SK-N-SH (cell line): ENCODE measurements around the gene MINDY4. TPM values are rescaled to one million over a fixed set of nuclear protein-coding genes. Genes with fewer than 3 reads are reported as not detected.

Source experiments
- CTCF ChIA-PET: fragments of 300-600, 350-600 bp; formaldehyde crosslinking; extraction: SDS; loops from one replicate; lab custom pipeline; 2021; lab: Yijun Ruan, JAX
- POLR2A ChIA-PET: fragments of 350-600 bp; sonication (Branson Sonifier 250); formaldehyde crosslinking; extraction: SDS; loops from one replicate; lab custom pipeline; 2020; ENCODE audit warnings: antibody characterized with exemption, inconsistent platforms; lab: Yijun Ruan, JAX
- DNase-seq: peaks from one replicate; pipeline ENCODE4 v3.0.0; 2012
- H2AFZ ChIP-seq: fragments of 200-600 bp; sonication (generic); 2 replicates; pipeline ENCODE4 v1.8.1; 2016; ENCODE audit warnings: antibody characterized with exemption, mild to moderate bottlenecking, low read depth
- H3F3A ChIP-seq: fragments of 200-600 bp; sonication (generic); replicated peaks from 2 replicates; pipeline ENCODE3; 2016; ENCODE audit warnings: antibody characterized with exemption, mild to moderate bottlenecking; ENCODE audit not compliant: insufficient read depth
- H3K27ac ChIP-seq, 2 experiments: fragments of 200-500 bp in 1 of 2; fragments of 200-600 bp in 1 of 2; sonication (Bioruptor generic) in 1 of 2; sonication (generic), shearing (Covaris generic) in 1 of 2; 2 replicates each; pipeline versions ENCODE4 v1.5.1 to v1.6.1; 2014 to 2016; ENCODE audit warnings: low read depth in 2 of 2, inconsistent platforms in 1 of 2, low read length in 1 of 2, mild to moderate bottlenecking in 1 of 2, mixed read lengths in 1 of 2
- H3K27me3 ChIP-seq: fragments of 200-600 bp; sonication (generic), shearing (Covaris generic); 2 replicates; pipeline ENCODE4 v1.6.1; 2016; ENCODE audit warnings: mixed run types; ENCODE audit not compliant: insufficient read depth
- H3K36me3 ChIP-seq, 2 experiments: fragments of 200-500 bp in 1 of 2; fragments of 200-600 bp in 1 of 2; sonication (Bioruptor generic) in 1 of 2; sonication (generic) in 1 of 2; replicated peaks in 1 of 2; 2 replicates each; pipeline versions ENCODE3 to v1.5.1; 2014 to 2016; ENCODE audit warnings: low read length in 1 of 2, mild to moderate bottlenecking in 1 of 2; ENCODE audit not compliant: insufficient read depth in 2 of 2, control insufficient read depth in 1 of 2
- H3K4me1 ChIP-seq, 2 experiments: fragments of 200-500 bp in 1 of 2; fragments of 200-600 bp in 1 of 2; sonication (Bioruptor generic) in 1 of 2; sonication (generic), shearing (Covaris generic) in 1 of 2; 2 replicates each; pipeline versions ENCODE4 v1.5.1 to v1.6.1; 2014 to 2016; ENCODE audit warnings: low read depth in 1 of 2, low read length in 1 of 2, mixed run types in 1 of 2; ENCODE audit not compliant: insufficient read depth in 2 of 2, control insufficient read depth in 1 of 2
- H3K4me2 ChIP-seq: fragments of 200-600 bp; sonication (generic), shearing (Covaris generic); 2 replicates; pipeline ENCODE4 v1.6.1; 2017; ENCODE audit warnings: mixed run types
- H3K4me3 ChIP-seq, 2 experiments: fragments of 200-500 bp in 1 of 2; fragments of 200-600 bp in 1 of 2; sonication (Bioruptor generic) in 1 of 2; sonication (generic), shearing (Covaris generic) in 1 of 2; 2 replicates each; pipeline versions ENCODE4 v1.5.1 to v1.8.1; 2014 to 2016; ENCODE audit warnings: low read depth in 2 of 2, inconsistent platforms in 1 of 2, low read length in 1 of 2, mild to moderate bottlenecking in 1 of 2, mixed read lengths in 1 of 2, moderate library complexity in 1 of 2
- H3K79me2 ChIP-seq: fragments of 200-600 bp; sonication (generic); 2 replicates; pipeline ENCODE4 v1.8.1; 2017; ENCODE audit warnings: mild to moderate bottlenecking; ENCODE audit not compliant: insufficient read depth
- H3K9ac ChIP-seq: fragments of 200-600 bp; sonication (generic); 2 replicates; pipeline ENCODE4 v1.6.1; 2017; ENCODE audit warnings: mixed run types
- H3K9me2 ChIP-seq: fragments of 200-600 bp; sonication (generic); 2 replicates; pipeline ENCODE4 v1.6.1; 2017; ENCODE audit warnings: mixed run types
- H3K9me3 ChIP-seq: fragments of 200-600 bp; sonication (generic); 2 replicates; pipeline ENCODE4 v1.6.1; 2017; ENCODE audit warnings: mixed run types, mild to moderate bottlenecking, moderate library complexity
- H4K20me1 ChIP-seq: fragments of 200-600 bp; sonication (generic); 2 replicates; pipeline ENCODE4 v1.6.1; 2017; ENCODE audit warnings: mild to moderate bottlenecking, mixed run types; ENCODE audit not compliant: insufficient read depth
- CHD2 ChIP-seq: fragments of 150-350 bp; IDR thresholded peaks from 2 replicates; pipeline ENCODE4 v1.6.1; 2018; ENCODE audit warnings: low read length; ENCODE audit not compliant: partially characterized antibody
- FOSL2 ChIP-seq: IDR thresholded peaks from 2 replicates; pipeline ENCODE4 v1.4.0; 2012; ENCODE audit warnings: low read depth, mild to moderate bottlenecking, moderate library complexity, borderline replicate concordance
- GABPA ChIP-seq: IDR thresholded peaks from 2 replicates; pipeline ENCODE4 v1.4.0; 2012; ENCODE audit warnings: low read depth, mild to moderate bottlenecking
- GATA2 ChIP-seq: sonication (generic); formaldehyde crosslinking; IDR thresholded peaks from 2 replicates; pipeline ENCODE4 v1.5.0; 2020; ENCODE audit warnings: mild to moderate bottlenecking, missing genetic modification reagents
- MEF2A ChIP-seq: IDR thresholded peaks from 2 replicates; pipeline ENCODE4 v1.4.0; 2012; ENCODE audit warnings: low read depth, borderline replicate concordance
- NFIC ChIP-seq: IDR thresholded peaks from 2 replicates; pipeline ENCODE4 v1.4.0; 2012; ENCODE audit warnings: borderline replicate concordance
- RAD21 ChIP-seq: IDR thresholded peaks from 2 replicates; pipeline ENCODE4 v1.6.1; 2012; ENCODE audit warnings: mild to moderate bottlenecking, low read length
- RCOR1 ChIP-seq: fragments of 150-350 bp; IDR thresholded peaks from 2 replicates; pipeline ENCODE4 v1.6.1; 2017; ENCODE audit warnings: antibody characterized with exemption, low read length
- RFX5 ChIP-seq: IDR thresholded peaks from 2 replicates; pipeline ENCODE4 v1.6.1; 2012; ENCODE audit warnings: mild to moderate bottlenecking, improper control_type of control experiment, low read length
- RXRA ChIP-seq: IDR thresholded peaks from 2 replicates; pipeline ENCODE4 v1.4.0; 2012; ENCODE audit warnings: low read depth, mild to moderate bottlenecking, borderline replicate concordance
- SIN3A ChIP-seq: IDR thresholded peaks from 2 replicates; pipeline ENCODE4 v1.6.1; 2012; ENCODE audit warnings: low read depth, mild to moderate bottlenecking, low read length, moderate library complexity, borderline replicate concordance
- SMC3 ChIP-seq: IDR thresholded peaks from 2 replicates; pipeline ENCODE4 v1.6.1; 2012; ENCODE audit warnings: low read depth, low read length, improper control_type of control experiment
- TAF1 ChIP-seq: IDR thresholded peaks from 2 replicates; pipeline ENCODE4 v1.6.1; 2012; ENCODE audit warnings: low read depth, mild to moderate bottlenecking, low read length, moderate library complexity, borderline replicate concordance
- TCF12 ChIP-seq: IDR thresholded peaks from 2 replicates; pipeline ENCODE4 v1.4.0; 2012
- TEAD4 ChIP-seq: IDR thresholded peaks from 2 replicates; pipeline ENCODE4 v1.4.0; 2012; ENCODE audit warnings: mild to moderate bottlenecking, borderline replicate concordance; ENCODE audit not compliant: insufficient read depth
- WGBS: methylation state at CpG from one replicate; pipeline ENCODE4 v1.1.6; 2017; ENCODE audit warnings: low lambda C conversion rate; 5-methylcytosine and 5-hydroxymethylcytosine counted together
- polyA plus RNA-seq, 3 experiments: library from polyadenylated mRNA; depleted of rRNA; stranded (reverse); fragments of >200 nt; gene quantifications; 2 replicates each; pipeline ENCODE4 v1.2.3, GENCODE V29; 2012
- TF ChIP-seq, protein P1 (sequence below): fragments of 200-600 bp; sonication (generic); IDR thresholded peaks from 2 replicates; pipeline ENCODE4 v1.6.1; 2017; ENCODE audit warnings: antibody characterized with exemption, mild to moderate bottlenecking, moderate library complexity
- TF ChIP-seq, protein P2 (sequence below): IDR thresholded peaks from 2 replicates; pipeline ENCODE4; 2012
- TF ChIP-seq, protein P3 (sequence below): fragments of 150-350 bp; IDR thresholded peaks from 2 replicates; pipeline ENCODE4 v1.6.1; 2016; ENCODE audit warnings: mild to moderate bottlenecking, low read depth, low read length
- TF ChIP-seq, protein P4 (sequence below): fragments of 150-350 bp; IDR thresholded peaks from 2 replicates; pipeline ENCODE4 v1.6.1; 2017; ENCODE audit warnings: antibody characterized with exemption, low read length, low read depth, borderline replicate concordance

MINDY4 gene
- polyA plus RNA-seq, 1 of the 3 experiments (the other 2 are of a cell fraction), result 1.8 TPM

DNA sequence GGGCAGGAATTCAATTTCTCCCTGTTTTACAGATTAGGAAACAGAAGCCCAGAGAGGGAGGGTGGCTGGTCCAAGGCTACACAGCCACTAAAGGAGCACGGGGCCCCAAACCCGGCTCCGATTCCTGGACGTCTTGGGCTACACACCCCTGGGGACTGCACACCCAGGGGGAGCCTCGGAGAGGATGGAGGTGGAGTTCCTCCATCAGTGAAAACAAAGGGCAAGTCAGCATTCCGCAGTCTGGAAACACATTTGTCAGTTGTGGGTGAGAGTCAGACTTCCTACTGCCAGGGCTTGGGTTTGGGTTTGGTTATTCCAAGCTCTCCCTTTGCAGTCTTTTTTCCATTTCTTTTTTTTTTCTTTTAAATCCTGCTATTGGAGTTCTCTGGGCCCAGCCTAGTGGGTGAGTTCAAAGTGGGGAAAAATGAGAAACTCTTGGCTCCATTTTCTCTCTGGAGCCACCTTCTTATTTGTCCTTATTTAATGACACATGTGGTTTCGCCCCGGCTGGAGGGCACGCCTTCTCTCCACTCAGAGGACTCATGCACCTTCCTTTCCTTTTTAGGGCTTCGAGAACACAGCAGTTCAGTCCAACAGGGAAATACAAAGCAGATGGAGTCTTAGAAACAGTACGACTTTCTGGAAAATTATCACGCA is 80.6 kb downstream of the MINDY4 start:
- Histone ChIP-seq H3K27ac (no peak overlapping the region), H3K36me3 (no peaks in the 10 kb centered on the region), H2AFZ (no peak overlapping the region), H4K20me1 (no peaks in the 10 kb centered on the region), H3K9me3 (no peaks in the 10 kb centered on the region), H3K9me2 (no peaks in the 10 kb centered on the region), H3K9ac (no peak overlapping the region), H3K79me2 (no peaks in the 10 kb centered on the region), H3K4me3 (no peak overlapping the region), H3K27me3 (no peaks in the 10 kb centered on the region; the same call in 1 of the 2 replicates), H3F3A (no peaks in the 10 kb centered on the region), H3K4me1 (peaks cover 0 to 26% of the 10 kb centered on the region in 2 experiments; a peak in 1 of 4 replicates), H3K4me2 (no peak overlapping the region)
- TF ChIP-seq RXRA (no peak), TAF1 (no peak), GABPA (no peak), TEAD4 (no peak), RCOR1 (no peak), RAD21 (no peak), FOSL2 (no peak), SMC3 (no peak), GATA2 (CRISPR knock-in tag) (no peak), MEF2A (no peak), SIN3A (no peak), NFIC (no peak), CHD2 (no peak), RFX5 (no peak), TCF12 (no peak)
- TF ChIP-seq, protein P1, sequence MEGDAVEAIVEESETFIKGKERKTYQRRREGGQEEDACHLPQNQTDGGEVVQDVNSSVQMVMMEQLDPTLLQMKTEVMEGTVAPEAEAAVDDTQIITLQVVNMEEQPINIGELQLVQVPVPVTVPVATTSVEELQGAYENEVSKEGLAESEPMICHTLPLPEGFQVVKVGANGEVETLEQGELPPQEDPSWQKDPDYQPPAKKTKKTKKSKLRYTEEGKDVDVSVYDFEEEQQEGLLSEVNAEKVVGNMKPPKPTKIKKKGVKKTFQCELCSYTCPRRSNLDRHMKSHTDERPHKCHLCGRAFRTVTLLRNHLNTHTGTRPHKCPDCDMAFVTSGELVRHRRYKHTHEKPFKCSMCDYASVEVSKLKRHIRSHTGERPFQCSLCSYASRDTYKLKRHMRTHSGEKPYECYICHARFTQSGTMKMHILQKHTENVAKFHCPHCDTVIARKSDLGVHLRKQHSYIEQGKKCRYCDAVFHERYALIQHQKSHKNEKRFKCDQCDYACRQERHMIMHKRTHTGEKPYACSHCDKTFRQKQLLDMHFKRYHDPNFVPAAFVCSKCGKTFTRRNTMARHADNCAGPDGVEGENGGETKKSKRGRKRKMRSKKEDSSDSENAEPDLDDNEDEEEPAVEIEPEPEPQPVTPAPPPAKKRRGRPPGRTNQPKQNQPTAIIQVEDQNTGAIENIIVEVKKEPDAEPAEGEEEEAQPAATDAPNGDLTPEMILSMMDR, result no peak
- TF ChIP-seq, protein P2, sequence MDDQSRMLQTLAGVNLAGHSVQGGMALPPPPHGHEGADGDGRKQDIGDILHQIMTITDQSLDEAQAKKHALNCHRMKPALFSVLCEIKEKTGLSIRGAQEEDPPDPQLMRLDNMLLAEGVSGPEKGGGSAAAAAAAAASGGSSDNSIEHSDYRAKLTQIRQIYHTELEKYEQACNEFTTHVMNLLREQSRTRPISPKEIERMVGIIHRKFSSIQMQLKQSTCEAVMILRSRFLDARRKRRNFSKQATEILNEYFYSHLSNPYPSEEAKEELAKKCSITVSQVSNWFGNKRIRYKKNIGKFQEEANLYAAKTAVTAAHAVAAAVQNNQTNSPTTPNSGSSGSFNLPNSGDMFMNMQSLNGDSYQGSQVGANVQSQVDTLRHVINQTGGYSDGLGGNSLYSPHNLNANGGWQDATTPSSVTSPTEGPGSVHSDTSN, result no peak
- TF ChIP-seq, protein P3, sequence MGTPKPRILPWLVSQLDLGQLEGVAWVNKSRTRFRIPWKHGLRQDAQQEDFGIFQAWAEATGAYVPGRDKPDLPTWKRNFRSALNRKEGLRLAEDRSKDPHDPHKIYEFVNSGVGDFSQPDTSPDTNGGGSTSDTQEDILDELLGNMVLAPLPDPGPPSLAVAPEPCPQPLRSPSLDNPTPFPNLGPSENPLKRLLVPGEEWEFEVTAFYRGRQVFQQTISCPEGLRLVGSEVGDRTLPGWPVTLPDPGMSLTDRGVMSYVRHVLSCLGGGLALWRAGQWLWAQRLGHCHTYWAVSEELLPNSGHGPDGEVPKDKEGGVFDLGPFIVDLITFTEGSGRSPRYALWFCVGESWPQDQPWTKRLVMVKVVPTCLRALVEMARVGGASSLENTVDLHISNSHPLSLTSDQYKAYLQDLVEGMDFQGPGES, result no peak
- TF ChIP-seq, protein P4, sequence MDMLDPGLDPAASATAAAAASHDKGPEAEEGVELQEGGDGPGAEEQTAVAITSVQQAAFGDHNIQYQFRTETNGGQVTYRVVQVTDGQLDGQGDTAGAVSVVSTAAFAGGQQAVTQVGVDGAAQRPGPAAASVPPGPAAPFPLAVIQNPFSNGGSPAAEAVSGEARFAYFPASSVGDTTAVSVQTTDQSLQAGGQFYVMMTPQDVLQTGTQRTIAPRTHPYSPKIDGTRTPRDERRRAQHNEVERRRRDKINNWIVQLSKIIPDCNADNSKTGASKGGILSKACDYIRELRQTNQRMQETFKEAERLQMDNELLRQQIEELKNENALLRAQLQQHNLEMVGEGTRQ, result no peak
- WGBS, result 85% methylated on average over 12 of the region's 12 CpGs
- POLR2A ChIA-PET, result no interaction called here
- CTCF ChIA-PET, result interaction anchor here (0.9 to 1.3 kb wide), 3 partner anchors 12 to 271 kb away, joined by 3 read pairs; no protein-coding TSS in a partner anchor
- DNase-seq, result no peak
